NT2/D1 (cell line): Measurements from ENCODE around the gene L3MBTL4.

ENCODE experiments used
- DNase-seq: peaks from one replicate; pipeline ENCODE4 v3.0.0-alpha.2; 2011; ENCODE audit warnings: low read depth, low spot score
- H3K27me3 ChIP-seq: 2 replicates; pipeline ENCODE4 v1.6.0; 2011; ENCODE audit warnings: mild to moderate bottlenecking; ENCODE audit not compliant: insufficient read length, insufficient read depth
- H3K36me3 ChIP-seq: 2 replicates; pipeline ENCODE4 v1.6.1; 2011; ENCODE audit warnings: mild to moderate bottlenecking, low read length, mixed read lengths; ENCODE audit not compliant: insufficient read depth, insufficient read length
- H3K4me1 ChIP-seq: 2 replicates; pipeline ENCODE4 v1.5.1; 2011; ENCODE audit not compliant: insufficient read depth, insufficient read length
- H3K4me3 ChIP-seq: 2 replicates; pipeline ENCODE4 v1.5.1; 2011; ENCODE audit warnings: low read depth; ENCODE audit not compliant: insufficient read length
- H3K9ac ChIP-seq: 2 replicates; pipeline ENCODE4 v1.6.0; 2011; ENCODE audit warnings: low read depth; ENCODE audit not compliant: insufficient read length
- H3K9me3 ChIP-seq: 2 replicates; pipeline ENCODE4 v1.5.1; 2011; ENCODE audit warnings: mild to moderate bottlenecking, low read length; ENCODE audit not compliant: insufficient read depth
- SUZ12 ChIP-seq: IDR thresholded peaks from 2 replicates; pipeline ENCODE4 v1.6.1; 2011; ENCODE audit not compliant: insufficient read length, insufficient read depth; ENCODE audit errors: extremely low read depth
- YY1 ChIP-seq: IDR thresholded peaks from 2 replicates; pipeline ENCODE4 v1.6.1; 2011; ENCODE audit not compliant: insufficient read length, insufficient read depth
- ZNF274 ChIP-seq: IDR thresholded peaks from 2 replicates; pipeline ENCODE4 v1.6.1; 2011; ENCODE audit warnings: mild to moderate bottlenecking, low read depth, low read length

Gene L3MBTL4

DNA sequence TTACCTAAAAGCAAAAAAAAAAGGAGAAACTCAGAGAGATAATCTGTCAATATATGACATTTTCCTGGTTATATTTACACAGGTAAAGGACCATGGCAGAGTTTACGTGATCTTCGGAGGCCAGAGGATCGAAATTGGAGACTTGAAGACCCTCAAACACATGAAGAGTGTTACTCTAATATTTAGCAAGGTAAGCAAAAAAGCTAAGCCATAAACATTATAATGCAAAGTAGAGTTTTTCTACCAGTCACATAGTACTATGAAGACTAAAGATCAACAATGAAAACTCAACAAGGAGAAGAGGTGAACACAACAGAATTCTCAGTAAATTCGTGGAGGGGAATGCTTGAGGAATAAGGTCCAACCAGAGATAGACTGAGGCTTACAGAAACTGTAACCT lies 78.5 kb downstream of the L3MBTL4 start:
- DNase-seq, result no peak

DNA sequence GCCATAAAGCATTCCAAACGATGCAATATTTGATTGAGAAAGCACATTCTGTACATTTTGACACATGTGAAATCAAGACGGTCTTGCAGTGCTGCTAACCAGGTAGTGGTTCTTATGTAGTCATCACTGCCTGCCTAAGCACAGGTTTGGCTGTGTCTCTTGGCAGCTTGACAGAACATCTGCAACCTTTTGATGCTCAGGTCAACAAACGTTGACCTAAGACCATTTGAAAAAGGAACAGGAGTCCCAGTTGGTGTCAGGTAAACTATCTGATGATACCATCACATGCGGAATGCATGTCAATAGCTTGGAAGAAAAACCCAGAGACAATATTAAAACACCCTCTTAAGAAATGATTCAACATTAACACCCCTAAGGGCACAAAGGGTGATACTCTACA lies 80.7 kb downstream of the L3MBTL4 start:
- Histone ChIP-seq H3K4me3 (no peak overlapping the region), H3K9me3 (no peaks in the 10 kb centered on the region), H3K36me3 (no peaks in the 10 kb centered on the region), H3K9ac (no peak overlapping the region), H3K27me3 (no peaks in the 10 kb centered on the region), H3K4me1 (no peaks in the 10 kb centered on the region)
- no peak for DNase-seq
- TF ChIP-seq ZNF274 (no peak), YY1 (no peak), SUZ12 (no peak)

More for the DNA sequence above, 78.5 kb downstream of the L3MBTL4 start:
- H3K36me3 ChIP-seq, result no peaks in the 10 kb centered on the region
- no peaks in the 10 kb centered on the region for H3K27me3 ChIP-seq
- H3K9me3 ChIP-seq, result no peaks in the 10 kb centered on the region
- H3K4me3 ChIP-seq, result no peak overlapping the region
- TF ChIP-seq YY1 (no peak), ZNF274 (no peak), SUZ12 (no peak)
- no peaks in the 10 kb centered on the region for H3K4me1 ChIP-seq
- no peak overlapping the region for H3K9ac ChIP-seq

DNA sequence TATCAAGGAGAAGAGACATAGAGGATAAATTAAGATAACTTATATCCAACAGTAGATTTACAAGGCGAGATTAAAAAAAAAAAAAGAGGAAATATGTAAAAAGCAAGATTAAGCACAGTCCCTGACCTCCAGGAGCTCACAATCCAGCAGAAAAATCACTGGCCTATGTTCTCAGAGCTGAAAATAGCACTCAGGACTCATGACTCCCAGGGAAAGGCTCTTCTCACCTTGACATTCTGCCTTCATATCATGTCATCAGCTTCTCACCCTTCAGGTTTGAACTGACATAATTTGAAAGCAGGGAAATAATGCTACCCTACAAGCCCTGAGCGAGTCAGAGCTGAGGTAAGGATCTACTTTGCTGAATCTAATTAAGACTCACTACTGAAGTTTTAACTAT lies 82.8 kb downstream of the L3MBTL4 start:
- Histone ChIP-seq H3K36me3 (no peaks in the 10 kb centered on the region), H3K9me3 (no peaks in the 10 kb centered on the region), H3K27me3 (no peaks in the 10 kb centered on the region), H3K4me1 (no peaks in the 10 kb centered on the region), H3K4me3 (no peak overlapping the region), H3K9ac (no peak overlapping the region)
- no peak for DNase-seq
- TF ChIP-seq ZNF274 (no peak), YY1 (no peak), SUZ12 (no peak)

DNA sequence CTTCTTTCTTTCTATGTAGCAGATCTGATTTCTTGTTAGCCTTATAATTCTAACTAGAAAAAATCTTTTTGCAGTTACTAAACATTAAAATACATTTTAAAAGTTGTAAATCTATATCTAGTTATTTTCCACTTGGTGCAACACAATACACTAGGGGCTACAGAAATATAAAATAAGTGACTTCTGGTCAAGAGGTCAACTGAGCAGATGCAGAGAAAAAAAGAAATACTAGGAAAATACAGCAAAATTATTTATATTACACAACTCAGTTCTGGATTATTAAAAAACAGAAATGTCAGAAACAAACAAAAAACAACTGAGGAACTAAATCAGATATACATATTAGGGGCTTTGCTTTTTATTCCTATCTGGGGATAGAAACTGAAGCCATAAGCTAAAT lies 83.9 kb downstream of the L3MBTL4 start:
- Histone ChIP-seq H3K9ac (no peak overlapping the region), H3K27me3 (no peaks in the 10 kb centered on the region), H3K4me3 (no peak overlapping the region), H3K4me1 (no peaks in the 10 kb centered on the region), H3K36me3 (no peaks in the 10 kb centered on the region), H3K9me3 (no peaks in the 10 kb centered on the region)
- no peak for DNase-seq
- TF ChIP-seq YY1 (no peak), SUZ12 (no peak), ZNF274 (no peak)

DNA sequence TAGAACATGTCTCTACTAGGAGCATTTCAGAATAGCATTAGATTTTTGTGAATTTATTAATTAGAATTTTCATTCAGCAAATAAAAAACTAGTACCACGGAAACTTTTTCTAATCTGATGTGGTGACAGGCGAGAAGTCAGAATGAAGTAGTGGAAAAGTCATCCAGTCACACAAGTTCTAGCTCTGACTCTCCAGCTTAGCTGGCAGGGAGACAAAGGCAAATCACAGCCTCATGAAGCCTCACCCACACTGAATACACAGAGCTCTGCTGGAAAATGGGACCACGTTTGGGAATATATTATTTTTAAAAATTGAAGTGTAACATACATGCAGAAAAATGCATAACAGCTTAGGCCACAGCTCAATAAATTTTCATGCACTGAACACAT lies 86.1 kb downstream of the L3MBTL4 start:
- no peaks in the 10 kb centered on the region for H3K27me3 ChIP-seq
- H3K9me3 ChIP-seq, result peaks cover 14% of the 10 kb centered on the region; the same call in 1 of the 2 replicates

DNA sequence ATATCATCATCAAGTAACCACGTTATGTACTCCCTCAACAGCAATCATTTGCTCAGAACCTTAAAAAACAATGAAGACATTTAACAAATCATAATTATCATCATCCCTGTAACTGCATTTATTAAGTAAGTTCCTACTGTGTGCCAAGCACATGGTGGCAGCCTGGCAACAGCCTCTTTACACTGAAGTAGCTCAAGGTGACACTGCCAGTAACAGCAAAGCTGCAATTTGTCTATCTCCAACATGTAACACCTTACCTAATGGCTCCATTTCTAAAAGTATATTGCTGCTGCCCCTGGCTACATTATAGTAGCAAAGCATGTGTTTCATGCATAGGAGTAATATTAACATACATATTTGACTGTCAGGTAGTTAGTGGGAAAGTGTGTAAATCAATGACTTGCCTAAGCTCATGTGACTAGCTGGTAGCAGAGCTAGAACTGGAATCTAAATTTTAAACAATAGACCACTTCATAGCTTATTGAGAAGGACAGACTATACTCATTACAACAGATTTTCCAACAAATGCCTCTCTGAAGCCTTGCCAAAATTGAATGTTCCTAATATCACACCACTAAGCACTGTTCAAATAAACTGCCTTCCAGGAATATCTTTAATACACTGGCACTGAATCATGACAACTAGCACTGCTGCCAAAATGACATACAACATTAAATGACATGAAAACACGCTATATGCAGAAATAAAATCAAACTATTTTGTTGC lies 86.7 kb downstream of the L3MBTL4 start:
- no peak overlapping the region for H3K9ac ChIP-seq
- H3K9me3 ChIP-seq, result peaks cover 19% of the 10 kb centered on the region; the same call in 1 of the 2 replicates
- H3K27me3 ChIP-seq, result no peaks in the 10 kb centered on the region
- H3K36me3 ChIP-seq, result no peaks in the 10 kb centered on the region
- no peak for DNase-seq
- no peaks in the 10 kb centered on the region for H3K4me1 ChIP-seq
- H3K4me3 ChIP-seq, result no peak overlapping the region
- TF ChIP-seq YY1, result no peak
- no peak for TF ChIP-seq ZNF274
- TF ChIP-seq SUZ12, result no peak

More for the DNA sequence above, 86.1 kb downstream of the L3MBTL4 start:
- no peak overlapping the region for H3K4me3 ChIP-seq
- TF ChIP-seq ZNF274 (no peak), YY1 (no peak), SUZ12 (no peak)
- no peaks in the 10 kb centered on the region for H3K36me3 ChIP-seq
- DNase-seq, result no peak
- H3K9ac ChIP-seq, result no peak overlapping the region
- H3K4me1 ChIP-seq, result no peaks in the 10 kb centered on the region

DNA sequence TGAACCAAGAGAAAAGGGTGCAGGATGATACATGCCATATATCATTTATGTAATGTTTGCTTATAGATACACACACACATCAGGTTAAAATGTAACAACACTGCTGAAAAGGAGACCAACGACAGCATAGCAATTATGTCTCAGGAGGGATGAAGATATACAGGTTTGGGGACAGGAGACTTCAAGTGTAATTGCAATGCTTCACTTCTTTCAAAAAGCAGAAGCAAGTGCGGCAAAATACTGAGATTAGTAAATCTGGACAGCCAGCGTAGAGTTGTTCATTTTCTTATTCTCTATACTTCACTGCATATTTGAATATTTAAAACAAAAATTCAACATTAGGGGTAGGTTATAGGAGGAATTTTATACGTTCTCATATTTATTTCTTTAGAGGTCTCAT lies 87.2 kb downstream of the L3MBTL4 start:
- H3K4me1 ChIP-seq, result no peaks in the 10 kb centered on the region
- no peak for TF ChIP-seq ZNF274
- no peaks in the 10 kb centered on the region for H3K27me3 ChIP-seq
- no peak for DNase-seq
- H3K36me3 ChIP-seq, result no peaks in the 10 kb centered on the region
- H3K4me3 ChIP-seq, result no peak overlapping the region
- no peak overlapping the region for H3K9ac ChIP-seq
- peaks cover 19% of the 10 kb centered on the region; the same call in 1 of the 2 replicates for H3K9me3 ChIP-seq

DNA sequence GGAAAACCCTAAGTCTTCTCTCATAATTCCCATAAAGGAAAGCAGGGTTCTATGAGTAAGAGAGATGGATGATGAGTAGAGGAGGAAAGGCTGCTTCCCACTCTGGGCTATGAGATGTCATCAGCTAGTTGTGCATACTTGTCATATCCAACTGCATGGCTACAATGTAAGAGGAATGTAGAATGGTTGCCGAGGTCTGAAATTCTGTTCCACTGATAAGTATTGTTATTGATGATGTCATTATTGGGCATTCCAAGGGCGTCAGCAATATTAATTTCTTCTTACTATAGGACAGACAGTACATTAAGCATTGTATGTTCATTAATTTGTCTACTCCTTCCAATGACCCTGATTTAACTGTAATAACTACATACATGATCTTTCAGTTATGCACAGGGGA lies 88.1 kb downstream of the L3MBTL4 start:
- no peaks in the 10 kb centered on the region for H3K27me3 ChIP-seq
- TF ChIP-seq SUZ12 (no peak), YY1 (no peak)
- H3K4me1 ChIP-seq, result no peaks in the 10 kb centered on the region
- no peaks in the 10 kb centered on the region for H3K36me3 ChIP-seq
- H3K9ac ChIP-seq, result no peak overlapping the region
- peaks cover 19% of the 10 kb centered on the region; the same call in 1 of the 2 replicates for H3K9me3 ChIP-seq
- no peak for DNase-seq
- no peak overlapping the region for H3K4me3 ChIP-seq
